ENCODE data around the gene SEMA5B. TPM values are rescaled to one million over a fixed set of nuclear protein-coding genes. Genes with fewer than 3 reads are reported as not detected.

The SEMA5B gene
- total RNA-seq, 1 donor from 2014 or later: 1.0 TPM

DNA sequence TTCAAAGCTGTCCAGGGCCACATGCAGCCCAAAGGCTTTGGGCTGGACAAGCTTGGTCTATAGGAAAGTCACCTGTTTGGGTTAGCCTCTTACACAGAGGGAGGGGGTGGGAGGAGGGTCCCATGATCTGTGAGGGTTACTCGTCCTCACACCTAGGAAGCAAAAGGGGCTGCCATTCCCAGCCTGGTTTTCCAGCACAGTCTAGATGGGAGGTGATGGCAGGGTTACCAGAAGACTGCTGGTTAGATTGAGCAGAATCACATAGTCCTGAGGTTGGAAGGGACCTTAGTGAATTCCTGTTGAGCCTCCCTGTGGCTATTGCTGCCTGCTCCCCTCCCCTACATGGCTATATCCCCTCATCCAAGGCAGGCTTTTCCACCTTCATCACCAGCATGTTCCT is 101.8 kb downstream of the SEMA5B start:
- no peak for TF ChIP-seq EZH2 (IDR thresholded peaks at IDR 0.05; ENCODE audit: insufficient read depth, low read length)
- TF ChIP-seq, protein P1, sequence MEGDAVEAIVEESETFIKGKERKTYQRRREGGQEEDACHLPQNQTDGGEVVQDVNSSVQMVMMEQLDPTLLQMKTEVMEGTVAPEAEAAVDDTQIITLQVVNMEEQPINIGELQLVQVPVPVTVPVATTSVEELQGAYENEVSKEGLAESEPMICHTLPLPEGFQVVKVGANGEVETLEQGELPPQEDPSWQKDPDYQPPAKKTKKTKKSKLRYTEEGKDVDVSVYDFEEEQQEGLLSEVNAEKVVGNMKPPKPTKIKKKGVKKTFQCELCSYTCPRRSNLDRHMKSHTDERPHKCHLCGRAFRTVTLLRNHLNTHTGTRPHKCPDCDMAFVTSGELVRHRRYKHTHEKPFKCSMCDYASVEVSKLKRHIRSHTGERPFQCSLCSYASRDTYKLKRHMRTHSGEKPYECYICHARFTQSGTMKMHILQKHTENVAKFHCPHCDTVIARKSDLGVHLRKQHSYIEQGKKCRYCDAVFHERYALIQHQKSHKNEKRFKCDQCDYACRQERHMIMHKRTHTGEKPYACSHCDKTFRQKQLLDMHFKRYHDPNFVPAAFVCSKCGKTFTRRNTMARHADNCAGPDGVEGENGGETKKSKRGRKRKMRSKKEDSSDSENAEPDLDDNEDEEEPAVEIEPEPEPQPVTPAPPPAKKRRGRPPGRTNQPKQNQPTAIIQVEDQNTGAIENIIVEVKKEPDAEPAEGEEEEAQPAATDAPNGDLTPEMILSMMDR (IDR thresholded peaks at IDR 0.05; ENCODE audit: insufficient read depth, low read depth, low read length): no peak
- Histone ChIP-seq H3K9me3 (ENCODE audit: insufficient read depth, low read depth, low read length) (no peaks in the 10 kb centered on the region), H4K20me1 (ENCODE audit: insufficient read depth, low read length) (no peaks in the 10 kb centered on the region), H3K27me3 (ENCODE audit: insufficient read depth, low read length) (peaks cover 32% of the 10 kb centered on the region), H3K4me3 (ENCODE audit: insufficient read depth, low read depth, low read length) (no peak overlapping the region), H2AFZ (ENCODE audit: low read depth, low read length) (no peak overlapping the region), H3K9ac (ENCODE audit: low read length) (no peak overlapping the region), H3K4me2 (ENCODE audit: low read length) (no peak overlapping the region), H3K79me2 (ENCODE audit: insufficient read depth, low read length) (no peaks in the 10 kb centered on the region), H3K4me1 (ENCODE audit: insufficient read depth, low read length) (no peaks in the 10 kb centered on the region), H3K27ac (ENCODE audit: low read depth, low read length) (no peak overlapping the region), H3K36me3 (ENCODE audit: insufficient read depth, low read length) (no peaks in the 10 kb centered on the region)
- no peaks in the 10 kb centered on the region for H3K9me3 Mint-ChIP-seq (ENCODE audit: unreplicated experiment)
- H3K4me3 Mint-ChIP-seq (ENCODE audit: unreplicated experiment): no peak overlapping the region
- FAIRE-seq (no peak), DNase-seq (ENCODE audit: low read depth) (no peak)
- H3K27ac Mint-ChIP-seq (ENCODE audit: unreplicated experiment): no peak overlapping the region
- no peaks in the 10 kb centered on the region for H3K36me3 Mint-ChIP-seq (ENCODE audit: low read depth, unreplicated experiment)
- H3K27me3 Mint-ChIP-seq (ENCODE audit: low read depth, unreplicated experiment): peaks cover 31% of the 10 kb centered on the region
- H3K4me1 Mint-ChIP-seq (ENCODE audit: low read depth, unreplicated experiment): no peaks in the 10 kb centered on the region

DNA sequence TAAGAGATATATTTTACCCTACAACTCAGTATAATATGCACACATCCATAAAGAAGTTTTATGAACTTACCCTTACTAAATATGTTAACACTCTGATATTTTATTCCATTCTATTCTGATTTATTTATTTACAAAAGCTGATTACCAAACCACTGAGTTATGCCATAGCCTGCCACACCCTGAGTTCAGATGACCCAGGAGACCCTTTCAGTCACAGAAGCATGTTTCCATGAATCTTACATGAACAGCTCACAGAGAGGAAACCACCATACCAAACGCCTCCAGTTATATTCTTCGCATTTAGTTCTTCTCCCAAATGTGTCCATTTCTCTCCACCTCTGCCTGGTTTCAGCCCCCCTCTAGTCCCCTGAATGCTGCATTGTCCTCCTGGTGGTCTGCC is 103.5 kb downstream of the SEMA5B start:
- Histone ChIP-seq H3K79me2 (ENCODE audit: insufficient read depth, low read length) (no peaks in the 10 kb centered on the region), H3K4me3 (ENCODE audit: insufficient read depth, low read depth, low read length) (no peak overlapping the region), H2AFZ (ENCODE audit: low read depth, low read length) (no peak overlapping the region), H3K4me1 (ENCODE audit: insufficient read depth, low read length) (no peaks in the 10 kb centered on the region), H4K20me1 (ENCODE audit: insufficient read depth, low read length) (no peaks in the 10 kb centered on the region), H3K9ac (ENCODE audit: low read length) (no peak overlapping the region), H3K27ac (ENCODE audit: low read depth, low read length) (no peak overlapping the region), H3K4me2 (ENCODE audit: low read length) (no peak overlapping the region), H3K9me3 (ENCODE audit: insufficient read depth, low read depth, low read length) (no peaks in the 10 kb centered on the region), H3K27me3 (ENCODE audit: insufficient read depth, low read length) (peaks cover 24% of the 10 kb centered on the region), H3K36me3 (ENCODE audit: insufficient read depth, low read length) (no peaks in the 10 kb centered on the region)
- H3K27ac Mint-ChIP-seq (ENCODE audit: unreplicated experiment): no peak overlapping the region
- FAIRE-seq (no peak), DNase-seq (ENCODE audit: low read depth) (no peak)
- no peaks in the 10 kb centered on the region for H3K36me3 Mint-ChIP-seq (ENCODE audit: low read depth, unreplicated experiment)
- peaks cover 3% of the 10 kb centered on the region for H3K9me3 Mint-ChIP-seq (ENCODE audit: unreplicated experiment)
- H3K27me3 Mint-ChIP-seq (ENCODE audit: low read depth, unreplicated experiment): peaks cover 34% of the 10 kb centered on the region
- TF ChIP-seq, protein P1 (IDR thresholded peaks at IDR 0.05; ENCODE audit: insufficient read depth, low read depth, low read length): no peak
- no peak for TF ChIP-seq EZH2 (IDR thresholded peaks at IDR 0.05; ENCODE audit: insufficient read depth, low read length)
- H3K4me3 Mint-ChIP-seq (ENCODE audit: unreplicated experiment): no peak overlapping the region
- H3K4me1 Mint-ChIP-seq (ENCODE audit: low read depth, unreplicated experiment): no peaks in the 10 kb centered on the region

DNA sequence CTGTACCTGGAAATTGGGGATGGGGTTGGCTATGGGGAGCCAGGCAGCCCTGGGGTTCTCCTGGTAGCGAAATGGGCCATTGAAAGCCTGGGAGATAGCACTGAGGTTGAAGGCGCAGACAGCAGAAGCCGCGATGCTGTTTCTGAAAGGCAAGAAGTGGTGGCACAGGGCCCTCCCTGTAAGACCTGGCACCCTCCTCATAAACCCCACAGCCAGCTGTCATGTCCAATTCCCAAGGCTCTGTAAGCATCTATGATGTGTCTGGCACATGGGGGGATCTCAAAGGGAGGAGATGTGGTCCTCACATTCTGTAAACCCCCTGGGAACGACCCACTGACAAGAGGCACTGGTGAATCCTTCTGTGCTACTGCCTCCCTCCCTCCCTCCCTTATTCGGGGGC is 104.0 kb downstream of the SEMA5B start:
- H3K9ac ChIP-seq (ENCODE audit: low read length): no peak overlapping the region
- no peaks in the 10 kb centered on the region for H3K36me3 Mint-ChIP-seq (ENCODE audit: low read depth, unreplicated experiment)
- H3K4me3 Mint-ChIP-seq (ENCODE audit: unreplicated experiment): no peak overlapping the region
- H3K27ac ChIP-seq (ENCODE audit: low read depth, low read length): no peak overlapping the region
- H3K27me3 ChIP-seq (ENCODE audit: insufficient read depth, low read length): peaks cover 22% of the 10 kb centered on the region
- H3K4me2 ChIP-seq (ENCODE audit: low read length): no peak overlapping the region
- H3K4me1 ChIP-seq (ENCODE audit: insufficient read depth, low read length): no peaks in the 10 kb centered on the region
- H3K4me3 ChIP-seq (ENCODE audit: insufficient read depth, low read depth, low read length): no peak overlapping the region
- FAIRE-seq (no peak), DNase-seq (ENCODE audit: low read depth) (no peak)
- H3K27me3 Mint-ChIP-seq (ENCODE audit: low read depth, unreplicated experiment): peaks cover 32% of the 10 kb centered on the region
- no peaks in the 10 kb centered on the region for H3K79me2 ChIP-seq (ENCODE audit: insufficient read depth, low read length)
- no peaks in the 10 kb centered on the region for H3K4me1 Mint-ChIP-seq (ENCODE audit: low read depth, unreplicated experiment)
- H4K20me1 ChIP-seq (ENCODE audit: insufficient read depth, low read length): no peaks in the 10 kb centered on the region
- H3K9me3 ChIP-seq (ENCODE audit: insufficient read depth, low read depth, low read length): no peaks in the 10 kb centered on the region
- H2AFZ ChIP-seq (ENCODE audit: low read depth, low read length): no peak overlapping the region
- peaks cover 3% of the 10 kb centered on the region for H3K9me3 Mint-ChIP-seq (ENCODE audit: unreplicated experiment)
- no peak overlapping the region for H3K27ac Mint-ChIP-seq (ENCODE audit: unreplicated experiment)
- no peak for TF ChIP-seq EZH2 (IDR thresholded peaks at IDR 0.05; ENCODE audit: insufficient read depth, low read length)
- TF ChIP-seq, protein P1 (IDR thresholded peaks at IDR 0.05; ENCODE audit: insufficient read depth, low read depth, low read length): no peak
- no peaks in the 10 kb centered on the region for H3K36me3 ChIP-seq (ENCODE audit: insufficient read depth, low read length)
